Activated CD4-positive, alpha-beta T cell treated with anti-CD3 and anti-CD28 coated beads for 36 hours (primary cell): ENCODE data around the gene SIVA1. TPM values are rescaled to one million over a fixed set of nuclear protein-coding genes. Genes with fewer than 3 reads are reported as not detected.

Experiments
- ATAC-seq: fragments of 200-7000 bp; cut with Tn5 transposase; one replicate; pipeline ENCODE4 v1.10.0; 2021; ENCODE audit warnings: mild to moderate bottlenecking, moderate library complexity
- CTCF ChIA-PET: fragments of 350-600 bp; sonication (Branson Sonifier 250); formaldehyde crosslinking; loops from one replicate; lab custom pipeline; 2021; ENCODE audit warnings: antibody characterized with exemption; lab: Charles Lee
- POLR2A ChIA-PET: fragments of 350-600 bp; sonication (Branson Sonifier 250); formaldehyde crosslinking; loops from one replicate; lab custom pipeline; 2021; ENCODE audit warnings: antibody characterized with exemption, inconsistent platforms; lab: Charles Lee
- DNase-seq: peaks from one replicate; pipeline ENCODE4 v3.0.0-alpha.2; 2020
- H3K27ac Mint-ChIP-seq: one replicate; pipeline ENCODE4 v1.8.0; 2021; ENCODE audit warnings: mixed read lengths
- H3K27me3 Mint-ChIP-seq: one replicate; pipeline ENCODE4 v1.8.0; 2021; ENCODE audit warnings: mixed read lengths
- H3K36me3 Mint-ChIP-seq: one replicate; pipeline ENCODE4 v1.8.0; 2021; ENCODE audit warnings: low read depth, mixed read lengths
- H3K4me1 Mint-ChIP-seq: one replicate; pipeline ENCODE4 v1.8.0; 2021; ENCODE audit warnings: mixed read lengths
- H3K4me3 Mint-ChIP-seq: one replicate; pipeline ENCODE4 v1.8.0; 2021; ENCODE audit warnings: mild to moderate bottlenecking, moderate library complexity, mixed read lengths
- H3K9me3 Mint-ChIP-seq: one replicate; pipeline ENCODE4 v1.8.0; 2021; ENCODE audit warnings: low read depth, mixed read lengths
- intact Hi-C, 2 experiments: fragments of 100-400 bp; cut with DNase I in 1 of 2; cut with micrococcal nuclease in 1 of 2; formaldehyde crosslinking; loops; one replicate each; pipeline versions ENCODE4 v1.14.2 to v1.15.1; 2022 to 2024; cut with DNase I, micrococcal nuclease
- total RNA-seq, 2 experiments: library from RNA; stranded (reverse); gene quantifications; one replicate each; pipeline ENCODE4 v1.2.3, GENCODE V29; 2021

Gene SIVA1
- total RNA-seq, 2 experiments from 2014 or later: 47.1 to 97.1 TPM

- intact Hi-C loops: loop anchor here (1.0 to 2.0 kb wide), 4 partner anchors 15 to 102 kb away; partner anchors contain the start of genes AKT1 (in 1 of the 2) and SIVA1 (in 1 of the 2)
- no peak overlapping the region for H3K27ac Mint-ChIP-seq
Observed at GRCh38 chr14:104768437-104769323, 15.7 kb downstream of the SIVA1 start.

GRCh38 chr14:104769324-104770071, 16.6 kb downstream of the SIVA1 start:
- intact Hi-C loops: loop anchor here in 1 of 2 experiments (2.0 kb wide), 1 partner anchor 25 kb away; the partner anchor contains the start of gene AKT1
- H3K27me3 Mint-ChIP-seq: no peaks in the 10 kb centered on the region
- peaks cover 32% of the 10 kb centered on the region for H3K36me3 Mint-ChIP-seq
- POLR2A ChIA-PET: interaction anchor here (1.1 to 1.6 kb wide), 2 partner anchors 17 kb away, joined by 6 to 8 read pairs; partner anchors contain the start of gene SIVA1
- H3K9me3 Mint-ChIP-seq: no peaks in the 10 kb centered on the region
- no peak overlapping the region for H3K27ac Mint-ChIP-seq
- CTCF ChIA-PET: interaction anchor here (0.7 to 2.2 kb wide), 14 partner anchors 14 to 258 kb away, joined by 3 to 26 read pairs (median 4); partner anchors contain the start of genes SIVA1 and ZBTB42
- peaks cover 8% of the 10 kb centered on the region for H3K4me1 Mint-ChIP-seq
- DNase-seq (no peak), ATAC-seq (no peak)
- no peak overlapping the region for H3K4me3 Mint-ChIP-seq

More at GRCh38 chr14:104768437-104769323, 15.7 kb downstream of the SIVA1 start:
- peaks cover 8% of the 10 kb centered on the region for H3K4me1 Mint-ChIP-seq
- CTCF ChIA-PET: interaction anchor here (0.6 to 3.5 kb wide), 18 partner anchors 10 to 1084 kb away, joined by 3 to 26 read pairs (median 4); partner anchors contain the start of genes SIVA1 and ZBTB42
- peaks cover 30% of the 10 kb centered on the region for H3K36me3 Mint-ChIP-seq
- H3K4me3 Mint-ChIP-seq: no peak overlapping the region
- H3K9me3 Mint-ChIP-seq: no peaks in the 10 kb centered on the region
- DNase-seq (peak; percentile 96), ATAC-seq (peak; percentile 95)
- H3K27me3 Mint-ChIP-seq: no peaks in the 10 kb centered on the region
- POLR2A ChIA-PET: interaction anchor here (1.1 kb wide), 1 partner anchor 16 kb away, joined by 8 read pairs; the partner anchor contains the start of gene SIVA1

GRCh38 chr14:104770072-104770579, 17.2 kb downstream of the SIVA1 start:
- H3K4me3 Mint-ChIP-seq: no peak overlapping the region
- no peak overlapping the region for H3K27ac Mint-ChIP-seq
- no peaks in the 10 kb centered on the region for H3K27me3 Mint-ChIP-seq
- peaks cover 32% of the 10 kb centered on the region for H3K36me3 Mint-ChIP-seq
- ATAC-seq (no peak), DNase-seq (no peak)
- intact Hi-C loops: no loop called here
- ChIA-PET POLR2A (interaction anchor here (1.2 to 1.6 kb wide), 2 partner anchors 18 to 56 kb away, joined by 4 to 6 read pairs; partner anchors contain the start of gene SIVA1), CTCF (interaction anchor here (0.5 to 1.8 kb wide), 7 partner anchors 18 to 817 kb away, joined by 3 to 6 read pairs (median 4); partner anchors contain the start of genes SIVA1 and ZBTB42)
- H3K9me3 Mint-ChIP-seq: no peaks in the 10 kb centered on the region
- H3K4me1 Mint-ChIP-seq: peaks cover 8% of the 10 kb centered on the region

GRCh38 chr14:104770851-104771272, 17.9 kb downstream of the SIVA1 start:
- Mint-ChIP-seq H3K9me3 (no peaks in the 10 kb centered on the region), H3K27me3 (no peaks in the 10 kb centered on the region), H3K4me3 (no peak overlapping the region), H3K36me3 (peaks cover 32% of the 10 kb centered on the region), H3K27ac (no peak overlapping the region), H3K4me1 (peaks cover 8% of the 10 kb centered on the region)
- CTCF ChIA-PET: interaction anchor here (0.5 to 1.8 kb wide), 7 partner anchors 18 to 818 kb away, joined by 3 to 6 read pairs (median 4); partner anchors contain the start of genes SIVA1 and ZBTB42
- no peak for ATAC-seq
- POLR2A ChIA-PET: interaction anchor here (1.2 to 1.6 kb wide), 2 partner anchors 18 to 55 kb away, joined by 4 to 6 read pairs; partner anchors contain the start of gene SIVA1
- peak; percentile 57 for DNase-seq
- intact Hi-C loops: no loop called here

- H3K36me3 Mint-ChIP-seq: peaks cover 37% of the 10 kb centered on the region
- H3K27ac Mint-ChIP-seq: no peak overlapping the region
- intact Hi-C loops: no loop called here
- ATAC-seq (no peak), DNase-seq (no peak)
- H3K9me3 Mint-ChIP-seq: no peaks in the 10 kb centered on the region
- no peaks in the 10 kb centered on the region for H3K27me3 Mint-ChIP-seq
- ChIA-PET CTCF (interaction anchor here (0.7 to 1.8 kb wide), 3 partner anchors 30 to 55 kb away, joined by 3 to 5 read pairs (median 4); partner anchors contain the start of gene ZBTB42), POLR2A (interaction anchor here (1.2 to 1.6 kb wide), 2 partner anchors 19 to 55 kb away, joined by 4 to 6 read pairs; partner anchors contain the start of gene SIVA1)
- H3K4me1 Mint-ChIP-seq: peaks cover 8% of the 10 kb centered on the region
- H3K4me3 Mint-ChIP-seq: no peak overlapping the region
Observed at GRCh38 chr14:104771374-104771773, 18.4 kb downstream of the SIVA1 start.

GRCh38 chr14:104771918-104772706, 19.2 kb downstream of the SIVA1 start:
- H3K27ac Mint-ChIP-seq: no peak overlapping the region
- no peaks in the 10 kb centered on the region for H3K9me3 Mint-ChIP-seq
- no peaks in the 10 kb centered on the region for H3K27me3 Mint-ChIP-seq
- POLR2A ChIA-PET: no interaction called here
- H3K4me1 Mint-ChIP-seq: peaks cover 8% of the 10 kb centered on the region
- no peak overlapping the region for H3K4me3 Mint-ChIP-seq
- CTCF ChIA-PET: no interaction called here
- no peak for DNase-seq
- intact Hi-C loops: no loop called here
- no peak for ATAC-seq
- peaks cover 40% of the 10 kb centered on the region for H3K36me3 Mint-ChIP-seq

- no peaks in the 10 kb centered on the region for H3K9me3 Mint-ChIP-seq
- ChIA-PET POLR2A (no interaction called here), CTCF (no interaction called here)
- ATAC-seq: no peak
- intact Hi-C loops: no loop called here
- H3K27ac Mint-ChIP-seq: no peak overlapping the region
- H3K36me3 Mint-ChIP-seq: peaks cover 41% of the 10 kb centered on the region
- no peak overlapping the region for H3K4me3 Mint-ChIP-seq
- DNase-seq: no peak
- peaks cover 8% of the 10 kb centered on the region for H3K4me1 Mint-ChIP-seq
- H3K27me3 Mint-ChIP-seq: no peaks in the 10 kb centered on the region
Observed at GRCh38 chr14:104772707-104773504, 20.0 kb downstream of the SIVA1 start.

GRCh38 chr14:104773505-104774452, 20.8 kb downstream of the SIVA1 start:
- Mint-ChIP-seq H3K4me3 (no peak overlapping the region), H3K36me3 (peaks cover 41% of the 10 kb centered on the region), H3K27me3 (no peaks in the 10 kb centered on the region), H3K4me1 (peaks cover 6% of the 10 kb centered on the region), H3K27ac (no peak overlapping the region), H3K9me3 (no peaks in the 10 kb centered on the region)
- ChIA-PET POLR2A (no interaction called here), CTCF (no interaction called here)
- intact Hi-C loops: no loop called here
- DNase-seq (no peak), ATAC-seq (no peak)

- Mint-ChIP-seq H3K27me3 (no peaks in the 10 kb centered on the region), H3K36me3 (peaks cover 41% of the 10 kb centered on the region), H3K4me3 (no peak overlapping the region), H3K9me3 (no peaks in the 10 kb centered on the region), H3K27ac (no peak overlapping the region), H3K4me1 (peaks cover 1% of the 10 kb centered on the region)
- CTCF ChIA-PET: no interaction called here
- ATAC-seq: no peak
- intact Hi-C loops: no loop called here
- POLR2A ChIA-PET: no interaction called here
- no peak for DNase-seq
Observed at GRCh38 chr14:104774453-104775072, 21.6 kb downstream of the SIVA1 start.
